Mesothelial cell of epicardium (in vitro differentiated cells): ENCODE measurements around the gene BHMT2. TPM values are rescaled to one million over a fixed set of nuclear protein-coding genes. Genes with fewer than 3 reads are reported as not detected.
A peak's percentile ranks its signal among the peaks of the same experiment; 100 is the strongest.

Experiments
- DNase-seq, 2 experiments: peaks; one replicate each; pipeline ENCODE4 v3.0.0; 2021; ENCODE audit warnings: low spot score in 2 of 2; ENCODE audit not compliant: unreplicated experiment in 2 of 2
- H3K27ac Mint-ChIP-seq: 2 replicates; pipeline ENCODE4 v1.8.0; 2021; ENCODE audit warnings: mixed read lengths
- H3K27me3 Mint-ChIP-seq: 2 replicates; pipeline ENCODE4 v1.8.0; 2021; ENCODE audit warnings: low read depth, mixed read lengths
- H3K36me3 Mint-ChIP-seq: 2 replicates; pipeline ENCODE4 v1.8.0; 2021; ENCODE audit warnings: mixed read lengths
- H3K4me1 Mint-ChIP-seq: 2 replicates; pipeline ENCODE4 v1.8.0; 2021; ENCODE audit warnings: mixed read lengths
- H3K4me3 Mint-ChIP-seq: 2 replicates; pipeline ENCODE4 v1.8.0; 2021; ENCODE audit warnings: mild to moderate bottlenecking, moderate library complexity, mixed read lengths
- H3K9me3 Mint-ChIP-seq: 2 replicates; pipeline ENCODE4 v1.8.0; 2021; ENCODE audit warnings: mixed read lengths
- CTCF ChIP-seq: fragments of 200-600 bp; sonication (generic); IDR thresholded peaks from one replicate; pipeline ENCODE4 v1.5.0; 2021; ENCODE audit warnings: antibody characterized with exemption; ENCODE audit not compliant: unreplicated experiment
- total RNA-seq: library from RNA; stranded (reverse); gene quantifications from 3 replicates; pipeline ENCODE4 v1.2.1, GENCODE V29; 2021

BHMT2 gene
- total RNA-seq, 1 donor from 2014 or later, result not detected

GRCh38 chr5:79105868-79106267, 36.3 kb downstream of the BHMT2 start:
- Mint-ChIP-seq H3K27ac (no peak overlapping the region), H3K4me1 (peaks cover 7% of the 10 kb centered on the region), H3K9me3 (peaks cover 6% of the 10 kb centered on the region), H3K4me3 (no peak overlapping the region), H3K27me3 (peaks cover 51% of the 10 kb centered on the region), H3K36me3 (no peaks in the 10 kb centered on the region)
- DNase-seq, result no peak
- TF ChIP-seq CTCF, result peak; percentile 13

GRCh38 chr5:79107020-79107796, 37.6 kb downstream of the BHMT2 start:
- no peak for DNase-seq
- peaks cover 14% of the 10 kb centered on the region for H3K4me1 Mint-ChIP-seq
- no peak overlapping the region for H3K27ac Mint-ChIP-seq
- H3K9me3 Mint-ChIP-seq, result no peaks in the 10 kb centered on the region
- H3K4me3 Mint-ChIP-seq, result no peak overlapping the region
- H3K27me3 Mint-ChIP-seq, result peaks cover 65% of the 10 kb centered on the region
- no peak for TF ChIP-seq CTCF
- no peaks in the 10 kb centered on the region for H3K36me3 Mint-ChIP-seq

GRCh38 chr5:79108086-79108485, 38.5 kb downstream of the BHMT2 start:
- Mint-ChIP-seq H3K4me3 (no peak overlapping the region), H3K36me3 (peaks cover 1% of the 10 kb centered on the region), H3K27ac (no peak overlapping the region), H3K9me3 (no peaks in the 10 kb centered on the region), H3K27me3 (peaks cover 74% of the 10 kb centered on the region), H3K4me1 (peaks cover 16% of the 10 kb centered on the region)
- DNase-seq, result no peak
- no peak for TF ChIP-seq CTCF

- H3K27me3 Mint-ChIP-seq, result peaks cover 80% of the 10 kb centered on the region
- no peak overlapping the region for H3K4me3 Mint-ChIP-seq
- peaks cover 1% of the 10 kb centered on the region for H3K36me3 Mint-ChIP-seq
- no peak for TF ChIP-seq CTCF
- no peak overlapping the region for H3K27ac Mint-ChIP-seq
- H3K4me1 Mint-ChIP-seq, result peaks cover 16% of the 10 kb centered on the region
- DNase-seq, result no peak
- H3K9me3 Mint-ChIP-seq, result no peaks in the 10 kb centered on the region
These were observed 39.2 kb downstream of the BHMT2 start for GRCh38 chr5:79108792-79109191.

- Mint-ChIP-seq H3K4me1 (peaks cover 16% of the 10 kb centered on the region), H3K9me3 (no peaks in the 10 kb centered on the region), H3K36me3 (peaks cover 1% of the 10 kb centered on the region), H3K27me3 (peaks cover 84% of the 10 kb centered on the region), H3K27ac (no peak overlapping the region), H3K4me3 (no peak overlapping the region)
- DNase-seq, result no peak
- TF ChIP-seq CTCF, result no peak
These were observed 40.2 kb downstream of the BHMT2 start for GRCh38 chr5:79109527-79110492.
